BLaER1 (cell line): ENCODE measurements around the gene LSS.
"Not testable (repeated sequence)": the region's sequence is repeated elsewhere in the genome, so short reads cannot be mapped to it uniquely, and the experiment has no call there.

Experiments used
- H3K27ac ChIP-seq: shearing (Covaris generic); formaldehyde crosslinking; 2 replicates; pipeline ENCODE4 v1.8.1; 2022
- H3K27me3 ChIP-seq: shearing (Covaris generic); formaldehyde crosslinking; 2 replicates; pipeline ENCODE4 v1.8.1; 2022
- H3K36me3 ChIP-seq: shearing (Covaris generic); formaldehyde crosslinking; 2 replicates; pipeline ENCODE4 v1.8.1; 2022
- H3K4me1 ChIP-seq: shearing (Covaris generic); formaldehyde crosslinking; 2 replicates; pipeline ENCODE4 v1.8.1; 2022
- H3K4me2 ChIP-seq: shearing (Covaris generic); formaldehyde crosslinking; 2 replicates; pipeline ENCODE4 v1.8.1; 2022
- H3K4me3 ChIP-seq: shearing (Covaris generic); formaldehyde crosslinking; 2 replicates; pipeline ENCODE4 v1.8.1; 2022
- H3K9ac ChIP-seq: shearing (Covaris generic); formaldehyde crosslinking; 2 replicates; pipeline ENCODE4 v1.8.1; 2022
- H3K9me3 ChIP-seq: shearing (Covaris generic); formaldehyde crosslinking; 2 replicates; pipeline ENCODE4 v1.8.1; 2022
- H4K20me1 ChIP-seq: shearing (Covaris generic); formaldehyde crosslinking; 2 replicates; pipeline ENCODE4 v1.8.1; 2022
- Cebpa-rat ChIP-seq: shearing (Covaris generic); IDR thresholded peaks from 2 replicates; pipeline ENCODE4 v1.8.1; 2022

LSS gene

GRCh38 chr21:46247699-46248421 lies 19.3 kb upstream of the LSS start:
- Histone ChIP-seq H3K4me2 (no peak overlapping the region), H3K4me3 (no peak overlapping the region), H3K4me1 (peaks cover 31% of the 10 kb centered on the region), H3K36me3 (peaks cover 100% of the 10 kb centered on the region), H3K9ac (no peak overlapping the region), H3K9me3 (no peaks in the 10 kb centered on the region), H4K20me1 (peaks cover 32% of the 10 kb centered on the region; the same call in 1 of the 2 replicates), H3K27me3 (no peaks in the 10 kb centered on the region), H3K27ac (no peak overlapping the region)
- TF ChIP-seq Cebpa-rat: no peak

- Histone ChIP-seq H3K36me3 (peaks cover 100% of the 10 kb centered on the region), H3K9ac (no peak overlapping the region), H3K27me3 (no peaks in the 10 kb centered on the region), H3K4me1 (peaks cover 16% of the 10 kb centered on the region), H3K27ac (no peak overlapping the region), H4K20me1 (peaks cover 32% of the 10 kb centered on the region; the same call in 1 of the 2 replicates), H3K4me2 (no peak overlapping the region), H3K9me3 (no peaks in the 10 kb centered on the region), H3K4me3 (no peak overlapping the region)
- no peak for TF ChIP-seq Cebpa-rat
Measured at GRCh38 chr21:46246345-46246744, 17.8 kb upstream of the LSS start.

- H3K4me3 ChIP-seq: no peak overlapping the region
- no peak overlapping the region for H3K27ac ChIP-seq
- TF ChIP-seq Cebpa-rat: no peak
- H4K20me1 ChIP-seq: peaks cover 37% of the 10 kb centered on the region; the same call in 1 of the 2 replicates
- H3K36me3 ChIP-seq: peaks cover 100% of the 10 kb centered on the region
- peaks cover 11% of the 10 kb centered on the region for H3K4me1 ChIP-seq
- no peak overlapping the region for H3K9ac ChIP-seq
- H3K4me2 ChIP-seq: no peak overlapping the region
- H3K9me3 ChIP-seq: no peaks in the 10 kb centered on the region
- no peaks in the 10 kb centered on the region for H3K27me3 ChIP-seq
Measured at GRCh38 chr21:46245213-46245915, 16.8 kb upstream of the LSS start.

GRCh38 chr21:46244602-46245001 lies 16.0 kb upstream of the LSS start:
- no peaks in the 10 kb centered on the region for H3K27me3 ChIP-seq
- peaks cover 100% of the 10 kb centered on the region for H3K36me3 ChIP-seq
- H3K4me3 ChIP-seq: no peak overlapping the region
- peaks cover 38% of the 10 kb centered on the region; the same call in 1 of the 2 replicates for H4K20me1 ChIP-seq
- no peak overlapping the region for H3K27ac ChIP-seq
- H3K4me2 ChIP-seq: no peak overlapping the region
- H3K9me3 ChIP-seq: no peaks in the 10 kb centered on the region
- H3K9ac ChIP-seq: no peak overlapping the region
- peaks cover 8% of the 10 kb centered on the region for H3K4me1 ChIP-seq
- TF ChIP-seq Cebpa-rat: no peak

- TF ChIP-seq Cebpa-rat: no peak
Measured at GRCh38 chr21:46243960-46244361, 15.4 kb upstream of the LSS start.

GRCh38 chr21:46243325-46243724 lies 14.8 kb upstream of the LSS start:
- no peak for TF ChIP-seq Cebpa-rat
- Histone ChIP-seq H3K9me3 (no peaks in the 10 kb centered on the region), H3K4me1 (peaks cover 8% of the 10 kb centered on the region), H3K4me2 (peak overlapping the region; percentile 39), H3K4me3 (no peak overlapping the region), H3K36me3 (peaks cover 99% of the 10 kb centered on the region), H3K27me3 (no peaks in the 10 kb centered on the region), H3K27ac (no peak overlapping the region), H4K20me1 (peaks cover 38% of the 10 kb centered on the region; the same call in 1 of the 2 replicates), H3K9ac (0 out of 2 replicates have a peak overlapping the region, but pooled peaks have one; percentile 31)

More at GRCh38 chr21:46243960-46244361, 15.4 kb upstream of the LSS start:
- Histone ChIP-seq H3K4me3 (no peak overlapping the region), H3K27me3 (no peaks in the 10 kb centered on the region), H3K27ac (no peak overlapping the region), H4K20me1 (peaks cover 35% of the 10 kb centered on the region; the same call in 1 of the 2 replicates), H3K9me3 (no peaks in the 10 kb centered on the region), H3K36me3 (peaks cover 100% of the 10 kb centered on the region), H3K9ac (no peak overlapping the region), H3K4me2 (peak overlapping the region; percentile 39; the same call in 1 of the 2 replicates), H3K4me1 (peaks cover 8% of the 10 kb centered on the region)

GRCh38 chr21:46241577-46241976 lies 13.0 kb upstream of the LSS start:
- not testable (repeated sequence) for H3K4me1 ChIP-seq, H3K4me3 ChIP-seq, H3K4me2 ChIP-seq, H3K27me3 ChIP-seq, H3K27ac ChIP-seq, H3K9me3 ChIP-seq, H3K9ac ChIP-seq
- Histone ChIP-seq H4K20me1 (peaks cover 30% of the 10 kb centered on the region; the same call in 1 of the 2 replicates), H3K36me3 (peaks cover 90% of the 10 kb centered on the region)

GRCh38 chr21:46239817-46240325 lies 11.3 kb upstream of the LSS start:
- Histone ChIP-seq H3K36me3 (peaks cover 90% of the 10 kb centered on the region), H3K9me3 (no peaks in the 10 kb centered on the region), H3K9ac (no peak overlapping the region), H3K27me3 (no peaks in the 10 kb centered on the region), H3K27ac (no peak overlapping the region), H3K4me1 (peaks cover 8% of the 10 kb centered on the region), H3K4me3 (no peak overlapping the region), H3K4me2 (no peak overlapping the region), H4K20me1 (peaks cover 39% of the 10 kb centered on the region)
- no peak for TF ChIP-seq Cebpa-rat

- TF ChIP-seq Cebpa-rat: no peak
Measured at GRCh38 chr21:46237474-46237873, 8.9 kb upstream of the LSS start.

GRCh38 chr21:46234436-46234950 lies 5.9 kb upstream of the LSS start:
- Histone ChIP-seq H3K27ac (no peak overlapping the region), H3K4me2 (no peak overlapping the region), H3K9me3 (no peaks in the 10 kb centered on the region), H3K36me3 (peaks cover 79% of the 10 kb centered on the region), H3K4me3 (no peak overlapping the region), H3K27me3 (no peaks in the 10 kb centered on the region), H3K4me1 (peaks cover 21% of the 10 kb centered on the region), H3K9ac (no peak overlapping the region), H4K20me1 (peaks cover 30% of the 10 kb centered on the region)
- TF ChIP-seq Cebpa-rat: no peak

More at GRCh38 chr21:46237474-46237873, 8.9 kb upstream of the LSS start:
- Histone ChIP-seq H3K4me1 (no peaks in the 10 kb centered on the region), H4K20me1 (peaks cover 38% of the 10 kb centered on the region), H3K27me3 (no peaks in the 10 kb centered on the region), H3K9ac (no peak overlapping the region), H3K4me2 (no peak overlapping the region), H3K27ac (no peak overlapping the region), H3K36me3 (peaks cover 90% of the 10 kb centered on the region), H3K9me3 (no peaks in the 10 kb centered on the region), H3K4me3 (no peak overlapping the region)
